T47D (cell line): ENCODE results near the gene C6orf47.
A peak's percentile ranks its signal among the peaks of the same experiment; 100 is the strongest.
"Not testable (repeated sequence)": the region's sequence is repeated elsewhere in the genome, so short reads cannot be mapped to it uniquely, and the experiment has no call there.

Experiments used
- DNase-seq, 2 experiments: peaks; one replicate each; pipeline versions ENCODE4 v3.0.0 to v3.0.0-alpha.2; 2011 to 2012; ENCODE audit warnings: low read depth in 1 of 2, low spot score in 1 of 2
- JUND ChIP-seq: IDR thresholded peaks from 2 replicates; pipeline ENCODE4 v1.6.1; 2012; ENCODE audit warnings: low read depth
- in situ Hi-C: cut with HindIII; loops from 2 replicates; pipeline ENCODE4 v1.10.0; 2016; ENCODE audit warnings: low sequenced_read_pairs, low pct_unique_long_range_greater_than_20kb

The C6orf47 gene

GRCh38 chr6:31660381-31661261, at the start of gene C6orf47:
C6orf47 (minus strand) TSS chr6:31660778; CDS start chr6:31659947, 831 bp downstream.
- TF ChIP-seq JUND = no peak; the same call in 1 of the 2 replicates
- peak; percentile 83 to 84 for DNase-seq
- in situ Hi-C loops = no loop called here

DNA sequence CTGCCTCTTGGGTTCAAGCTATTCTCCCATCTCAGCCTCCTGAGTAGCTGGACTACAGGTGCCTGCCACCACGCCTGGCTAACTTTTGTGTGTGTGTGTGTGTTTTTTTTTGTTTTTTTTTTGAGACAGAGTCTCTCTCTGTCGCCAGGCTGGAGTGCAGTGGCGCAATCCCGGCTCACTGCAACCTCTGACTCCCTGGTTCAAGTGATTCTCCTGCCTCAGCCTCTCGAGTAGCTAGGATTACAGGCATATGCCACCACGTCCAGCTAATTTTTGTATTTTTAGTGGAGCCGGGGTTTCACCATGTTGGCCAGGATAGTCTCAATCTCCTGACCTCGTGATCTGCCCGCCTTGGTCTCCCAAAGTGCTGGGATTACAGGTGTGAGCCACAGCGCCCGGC, 48.6 kb upstream of the C6orf47 start:
- DNase-seq, in situ Hi-C loops: not testable (repeated sequence)

DNA sequence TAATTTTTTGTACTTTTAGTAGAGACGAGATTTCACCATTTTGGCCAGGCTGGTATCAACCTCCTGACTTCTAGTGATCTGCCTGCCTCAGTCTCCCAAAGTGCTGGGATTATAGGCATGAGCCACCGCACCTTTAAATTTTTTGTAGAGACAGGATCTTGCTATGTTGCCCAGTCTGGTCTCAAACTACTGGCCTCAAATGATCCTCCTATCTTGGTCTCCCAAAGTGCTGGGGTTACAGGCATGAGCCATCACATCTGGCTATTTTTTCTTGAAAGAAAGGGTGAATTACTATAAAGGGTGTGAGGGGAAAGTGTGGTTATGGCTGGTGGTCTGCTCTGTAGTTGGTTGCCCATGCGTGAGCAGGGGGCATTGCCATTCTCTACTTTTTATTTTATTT, 47.6 kb upstream of the C6orf47 start:
- DNase-seq = no peak
- in situ Hi-C loops = no loop called here
- no peak for TF ChIP-seq JUND

DNA sequence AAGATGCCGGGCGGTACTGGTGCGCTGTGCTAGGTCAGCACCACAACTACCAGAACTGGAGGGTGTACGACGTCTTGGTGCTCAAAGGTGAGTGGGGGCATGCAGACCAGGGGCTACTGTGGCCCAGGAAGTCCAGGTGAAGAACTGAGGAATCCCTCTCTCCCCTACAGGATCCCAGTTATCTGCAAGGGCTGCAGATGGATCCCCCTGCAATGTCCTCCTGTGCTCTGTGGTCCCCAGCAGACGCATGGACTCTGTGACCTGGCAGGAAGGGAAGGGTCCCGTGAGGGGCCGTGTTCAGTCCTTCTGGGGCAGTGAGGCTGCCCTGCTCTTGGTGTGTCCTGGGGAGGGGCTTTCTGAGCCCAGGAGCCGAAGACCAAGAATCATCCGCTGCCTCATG, 47.1 kb upstream of the C6orf47 start:
- TF ChIP-seq JUND = no peak
- in situ Hi-C loops = no loop called here
- DNase-seq = no peak

DNA sequence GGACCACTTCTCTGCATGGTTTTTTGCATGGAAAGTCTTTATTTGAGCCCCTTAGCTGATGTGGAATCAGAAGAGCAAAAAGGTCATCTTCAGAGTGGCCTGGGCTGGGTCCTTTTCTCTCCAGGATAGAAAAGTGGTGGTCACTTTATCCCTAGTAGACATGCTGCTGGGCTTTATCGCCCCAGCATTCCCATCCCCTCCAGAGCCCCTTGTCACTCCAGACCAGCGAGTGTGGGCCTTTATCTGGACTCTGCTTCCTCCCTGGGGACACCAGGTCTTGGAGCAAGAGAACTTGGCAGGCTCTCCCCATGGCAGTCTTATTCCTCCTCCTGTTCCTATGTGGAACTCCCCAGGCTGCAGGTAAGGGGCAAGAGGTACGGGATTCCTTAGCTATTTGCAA, 46.0 kb upstream of the C6orf47 start, which contains the start of gene LY6G6F:
LY6G6F (plus strand) TSS at position 268 of the 400 bp plus-strand sequence; CDS start at position 309, 41 bp downstream.
- TF ChIP-seq JUND = no peak
- in situ Hi-C loops = no loop called here
- no peak for DNase-seq

DNA sequence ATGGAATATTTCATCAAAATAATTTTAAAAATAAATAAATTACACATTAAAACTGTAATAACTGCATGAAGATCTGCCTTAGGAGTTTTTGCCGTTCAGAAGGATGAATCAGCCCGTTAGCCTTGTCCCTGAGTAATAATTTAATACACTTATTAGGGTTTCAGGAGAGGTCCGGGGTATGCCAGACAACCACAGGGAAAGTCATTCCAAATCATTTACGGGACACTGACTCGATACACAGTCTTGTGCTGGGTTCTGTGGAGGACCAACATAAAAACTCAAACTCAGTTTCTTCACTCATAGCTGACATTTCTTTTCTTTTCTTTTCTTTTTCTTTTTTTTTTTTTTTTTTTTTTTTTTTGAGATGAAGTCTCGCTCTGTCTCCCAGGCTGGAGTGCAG, 45.4 kb upstream of the C6orf47 start:
- in situ Hi-C loops = no loop called here
- DNase-seq = no peak
- TF ChIP-seq JUND = no peak

- no peak for TF ChIP-seq JUND
- DNase-seq = peak; percentile 92 to 98
- in situ Hi-C loops = no loop called here
Measured at GRCh38 chr6:31702819-31703716, 42.5 kb upstream of the C6orf47 start, which contains the start of gene ABHD16A. ABHD16A (minus strand) TSS chr6:31703324; CDS start chr6:31703281, 43 bp downstream.

GRCh38 chr6:31702405-31702818, 41.8 kb upstream of the C6orf47 start:
- TF ChIP-seq JUND = no peak
- in situ Hi-C loops = no loop called here
- peak in 1 of 2 experiments; percentile 18 for DNase-seq

DNA sequence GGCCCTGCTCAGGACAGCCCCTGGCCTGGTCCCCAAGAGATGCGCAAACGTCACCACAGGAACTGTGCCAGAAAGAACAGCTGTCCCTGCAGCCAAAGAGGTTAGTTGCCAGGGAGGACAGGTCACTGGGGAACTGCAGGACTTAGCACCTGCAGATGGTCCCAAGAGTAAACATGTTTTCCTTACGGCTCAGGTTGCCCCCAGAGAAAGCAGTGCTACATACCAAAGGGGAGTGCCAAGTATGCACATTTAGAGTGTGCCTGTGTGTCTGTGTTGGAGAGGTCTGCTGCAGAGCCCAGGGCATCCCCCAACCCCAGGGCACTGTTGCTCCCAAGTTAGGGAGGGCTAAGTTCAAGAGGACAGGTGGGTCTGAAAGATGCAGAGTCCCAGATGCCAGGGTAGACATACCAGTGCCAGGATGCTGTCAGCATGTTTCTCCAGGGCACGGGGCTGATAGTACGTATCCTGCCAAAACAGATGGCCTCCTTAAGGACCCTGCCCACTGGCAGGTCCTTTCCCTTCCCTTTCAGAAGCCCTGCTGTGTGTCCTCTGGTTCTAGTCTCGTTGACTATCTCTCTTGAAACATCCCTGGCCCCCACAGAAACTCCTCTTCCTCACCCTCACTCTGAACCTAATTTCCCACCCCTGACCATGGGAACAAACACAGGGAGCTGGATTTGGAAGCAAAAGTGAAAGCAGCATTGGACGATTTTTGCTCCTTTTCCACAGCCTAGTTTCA, 41.3 kb upstream of the C6orf47 start:
- DNase-seq = no peak
- in situ Hi-C loops = no loop called here
- TF ChIP-seq JUND = no peak

GRCh38 chr6:31700740-31701401, 40.3 kb upstream of the C6orf47 start:
- DNase-seq = no peak
- in situ Hi-C loops = no loop called here

DNA sequence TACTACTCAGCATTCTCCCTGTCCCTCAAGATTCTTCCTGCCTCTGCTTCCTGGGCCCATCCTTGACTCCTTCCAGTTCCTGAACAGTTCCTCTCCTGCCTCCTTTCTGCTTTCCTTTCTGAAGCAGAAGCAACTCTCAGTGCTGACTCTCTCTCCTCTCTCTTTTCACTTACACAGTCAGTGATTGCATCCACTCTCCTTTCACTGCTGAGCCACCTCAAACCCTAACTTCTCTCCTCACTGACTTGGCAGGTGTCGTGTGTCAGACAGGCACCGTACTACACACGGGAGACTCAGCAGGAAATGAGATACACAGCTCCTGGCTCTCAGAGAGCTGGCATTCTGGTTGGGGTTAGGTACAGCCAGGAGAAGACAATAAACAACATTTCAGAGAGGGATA, 37.0 kb upstream of the C6orf47 start:
- no peak for TF ChIP-seq JUND
- in situ Hi-C loops = no loop called here
- no peak for DNase-seq

More at GRCh38 chr6:31700740-31701401, 40.3 kb upstream of the C6orf47 start:
- no peak for TF ChIP-seq JUND
